HPDE6-E6E7 (cell line): ENCODE data around the gene WNK2.

Experiments used
- DNase-seq: peaks from one replicate; pipeline ENCODE4 v3.0.0; 2011; ENCODE audit warnings: missing footprints; ENCODE audit errors: extremely low spot score

Gene WNK2

GRCh38 chr9:93161786-93162562 lies 22.0 kb upstream of the WNK2 start:
- DNase-seq = no peak

GRCh38 chr9:93164085-93164484 lies 19.9 kb upstream of the WNK2 start:
- no peak for DNase-seq

GRCh38 chr9:93166699-93167098 lies 17.2 kb upstream of the WNK2 start:
- no peak for DNase-seq

DNA sequence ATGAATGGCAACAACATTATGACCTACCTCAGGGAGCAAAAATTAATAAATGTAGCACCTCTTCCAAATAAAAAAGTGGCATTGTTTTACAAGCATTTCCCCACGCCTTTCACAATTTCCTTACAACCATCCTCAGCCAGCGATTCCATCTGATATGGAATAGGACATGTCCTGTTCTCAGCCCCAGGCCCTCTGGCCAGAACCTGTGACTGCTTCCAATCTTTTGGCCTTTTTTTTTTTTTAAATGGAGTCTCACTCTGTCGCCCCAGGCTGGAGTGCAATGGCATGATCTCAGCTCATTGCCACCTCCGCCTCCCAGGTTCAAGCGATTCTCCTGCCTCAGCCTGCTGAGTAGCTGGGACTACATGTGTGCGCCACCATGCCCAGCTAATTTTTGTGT lies 16.8 kb upstream of the WNK2 start:
- no peak for DNase-seq

GRCh38 chr9:93167838-93168237 lies 16.1 kb upstream of the WNK2 start:
- DNase-seq = no peak

DNA sequence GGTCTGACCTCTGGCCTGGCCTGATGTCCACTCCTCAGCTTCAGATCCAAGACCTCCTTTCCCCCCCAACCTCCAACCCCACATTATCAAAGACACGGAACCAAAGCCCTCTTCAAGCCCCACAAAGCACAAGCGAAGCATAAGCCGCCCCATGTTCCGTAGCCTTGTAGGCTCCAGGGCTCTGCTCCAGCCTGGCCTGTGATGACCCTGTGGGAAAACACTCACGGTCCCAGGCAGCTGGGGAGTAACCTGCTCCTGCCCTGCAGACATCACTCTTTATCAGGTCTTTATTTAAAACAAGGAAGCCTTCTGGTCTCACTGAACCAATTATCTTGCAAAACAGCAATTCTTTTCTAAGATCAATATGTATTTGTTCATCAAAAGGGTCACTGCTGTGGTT lies 15.4 kb upstream of the WNK2 start:
- DNase-seq = no peak

DNA sequence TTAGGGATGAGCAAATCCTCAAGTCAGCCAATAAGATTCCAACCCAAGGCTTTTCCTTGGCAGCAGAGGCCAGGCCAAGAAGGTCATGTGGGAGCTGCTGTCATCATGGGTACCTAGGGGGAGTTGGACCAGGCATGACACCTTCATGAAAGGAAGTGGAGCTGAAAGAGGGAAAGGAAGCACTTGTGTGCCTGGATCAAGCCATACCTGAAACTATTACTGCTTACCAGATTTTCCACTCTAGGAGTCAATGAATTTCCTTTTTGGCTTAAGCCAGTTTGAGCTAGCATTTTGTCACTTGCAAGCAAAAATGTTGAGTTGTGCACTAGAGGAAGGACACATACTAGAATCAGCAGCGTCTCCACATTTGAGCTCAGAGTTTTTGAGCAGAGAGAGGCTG lies 14.5 kb upstream of the WNK2 start:
- DNase-seq = no peak

DNA sequence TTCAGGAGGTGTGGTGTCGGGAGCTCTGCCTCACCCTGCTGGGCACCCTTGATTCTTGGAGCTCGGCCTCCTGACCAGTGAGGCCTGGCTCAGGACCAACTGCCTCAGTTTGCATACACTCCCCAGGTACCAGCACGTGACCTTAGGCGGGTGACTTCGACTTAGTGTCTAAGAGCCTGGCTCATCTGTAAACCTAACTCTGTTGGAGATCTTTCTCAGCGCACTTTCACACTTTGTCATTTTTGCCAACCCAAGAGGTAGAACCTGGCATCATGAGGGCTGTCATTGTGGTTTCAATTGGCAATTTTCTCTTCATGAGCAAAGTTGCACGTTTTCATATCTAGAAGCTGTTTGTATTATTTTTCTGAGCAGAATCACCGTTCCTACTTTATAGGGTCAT lies 13.4 kb upstream of the WNK2 start:
- DNase-seq = no peak

- DNase-seq = no peak
These were observed 12.5 kb upstream of the WNK2 start for GRCh38 chr9:93171261-93171990.

GRCh38 chr9:93172666-93173364 lies 11.1 kb upstream of the WNK2 start:
- no peak for DNase-seq

DNA sequence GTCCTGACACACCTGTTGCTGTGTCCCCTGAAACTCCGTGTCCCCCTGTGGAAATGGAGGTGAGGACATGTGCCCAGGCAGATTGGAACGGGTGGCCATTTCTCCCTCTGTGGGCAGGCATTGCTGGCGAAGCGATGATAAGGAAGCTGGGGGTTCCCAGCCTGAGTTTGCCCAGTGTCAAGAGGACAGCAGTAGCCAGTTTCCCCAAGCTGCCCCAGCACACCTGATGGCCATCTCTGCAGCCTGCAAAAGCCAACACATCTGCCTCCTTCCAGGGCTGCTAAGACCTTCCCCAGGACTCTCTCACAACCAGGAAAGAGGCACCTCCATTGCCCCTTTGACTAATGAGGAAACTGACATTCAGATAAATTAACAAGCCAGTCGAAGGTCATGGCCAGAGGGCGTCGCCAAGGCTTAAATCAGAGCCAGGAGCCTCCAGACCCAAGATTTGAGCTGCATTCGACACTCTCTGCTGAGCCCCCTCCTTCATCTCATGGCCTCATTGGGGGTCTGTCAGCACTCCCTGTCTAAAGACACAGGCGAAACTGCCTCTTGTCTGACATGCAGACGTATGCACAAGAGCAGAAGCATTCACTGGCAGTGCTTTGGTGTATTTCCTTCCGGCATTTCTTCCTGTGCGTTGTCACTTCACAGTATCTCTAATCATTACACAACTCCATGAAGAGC lies 10.4 kb upstream of the WNK2 start:
- DNase-seq = no peak

GRCh38 chr9:93174976-93175375 lies 9.0 kb upstream of the WNK2 start:
- no peak for DNase-seq

DNA sequence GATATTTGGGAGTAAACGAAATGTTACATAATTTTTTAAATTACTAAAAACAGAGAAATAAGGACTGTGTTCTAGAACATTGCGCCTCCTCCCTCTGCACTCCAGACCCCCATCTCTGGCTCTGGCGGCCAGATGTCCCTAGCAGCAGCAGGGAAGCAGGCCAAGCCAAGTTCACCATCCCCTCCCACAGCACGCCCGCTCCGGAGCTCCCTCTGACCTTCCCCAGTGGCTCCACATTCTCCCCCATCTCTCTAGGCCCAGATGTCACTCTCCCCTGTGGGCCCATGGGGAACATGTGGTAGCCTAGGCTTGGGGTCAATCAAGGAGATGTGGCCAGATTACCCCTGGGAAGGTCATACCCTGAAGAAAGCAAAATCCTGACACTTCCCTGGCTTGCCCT lies 6.3 kb upstream of the WNK2 start:
- DNase-seq = no peak

DNA sequence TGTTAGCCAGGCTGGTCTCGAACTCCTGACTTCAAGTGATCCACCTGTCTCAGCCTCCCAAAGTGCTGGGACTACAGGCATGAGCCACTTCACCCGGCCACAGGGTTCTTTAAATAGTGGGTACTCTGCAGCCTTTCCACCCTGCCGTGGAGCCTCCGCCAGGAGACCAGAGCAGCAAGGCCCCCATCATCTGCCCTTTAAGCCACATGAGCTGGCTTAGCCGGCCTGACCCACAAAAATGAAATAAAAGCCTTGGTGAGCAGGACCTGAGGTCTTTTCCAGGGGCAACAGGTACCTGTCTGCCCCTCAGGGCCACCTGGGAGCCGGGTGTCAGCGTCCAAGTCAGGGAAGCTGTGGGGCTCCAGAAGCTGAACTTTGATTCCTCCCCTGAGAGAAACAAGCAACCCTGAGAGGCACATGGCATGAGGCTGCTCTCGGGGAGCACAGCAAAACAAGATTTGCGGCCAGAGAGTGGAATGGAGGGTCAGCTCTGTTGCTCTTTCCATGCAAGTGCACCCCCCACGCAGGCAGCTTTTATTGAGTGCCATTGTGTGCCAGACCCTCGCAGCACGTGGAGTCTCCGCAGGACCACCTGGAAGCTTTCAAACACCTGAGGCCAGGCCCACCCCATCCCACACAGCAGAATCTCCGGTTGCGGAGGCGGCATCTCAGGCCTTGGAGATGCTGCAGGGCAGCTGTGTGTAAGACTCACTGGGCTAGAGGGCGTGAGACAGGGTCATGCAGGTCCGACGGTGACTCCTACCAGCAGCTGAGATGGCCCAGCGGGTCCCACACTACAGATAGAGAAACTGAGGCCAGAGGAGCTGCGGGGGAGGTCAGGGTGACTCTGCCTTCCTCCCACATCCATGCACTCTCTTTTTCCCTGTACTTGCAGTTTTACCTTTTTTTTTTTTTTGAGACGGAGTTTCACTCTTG lies 4.8 kb upstream of the WNK2 start:
- no peak for DNase-seq

DNA sequence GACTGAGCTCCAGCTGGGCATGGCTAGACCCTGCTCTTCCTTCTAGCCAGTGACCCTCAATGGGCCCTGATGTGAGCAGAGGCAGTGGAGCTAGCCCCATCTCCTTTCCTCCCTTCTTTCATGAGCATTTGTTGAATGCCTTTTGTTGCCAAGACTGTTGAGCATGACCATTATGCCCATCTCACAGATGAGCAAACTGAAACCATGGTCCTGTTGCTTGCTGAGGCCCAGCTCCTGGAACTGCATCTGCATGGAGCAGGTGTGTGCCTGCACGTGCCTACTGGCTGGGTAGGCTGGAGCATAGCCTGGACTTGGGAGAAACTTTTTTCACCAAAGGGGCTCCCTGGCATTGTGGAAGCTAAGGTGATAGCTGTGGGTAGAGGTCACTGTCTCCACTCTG lies 3.0 kb upstream of the WNK2 start:
- no peak for DNase-seq

DNA sequence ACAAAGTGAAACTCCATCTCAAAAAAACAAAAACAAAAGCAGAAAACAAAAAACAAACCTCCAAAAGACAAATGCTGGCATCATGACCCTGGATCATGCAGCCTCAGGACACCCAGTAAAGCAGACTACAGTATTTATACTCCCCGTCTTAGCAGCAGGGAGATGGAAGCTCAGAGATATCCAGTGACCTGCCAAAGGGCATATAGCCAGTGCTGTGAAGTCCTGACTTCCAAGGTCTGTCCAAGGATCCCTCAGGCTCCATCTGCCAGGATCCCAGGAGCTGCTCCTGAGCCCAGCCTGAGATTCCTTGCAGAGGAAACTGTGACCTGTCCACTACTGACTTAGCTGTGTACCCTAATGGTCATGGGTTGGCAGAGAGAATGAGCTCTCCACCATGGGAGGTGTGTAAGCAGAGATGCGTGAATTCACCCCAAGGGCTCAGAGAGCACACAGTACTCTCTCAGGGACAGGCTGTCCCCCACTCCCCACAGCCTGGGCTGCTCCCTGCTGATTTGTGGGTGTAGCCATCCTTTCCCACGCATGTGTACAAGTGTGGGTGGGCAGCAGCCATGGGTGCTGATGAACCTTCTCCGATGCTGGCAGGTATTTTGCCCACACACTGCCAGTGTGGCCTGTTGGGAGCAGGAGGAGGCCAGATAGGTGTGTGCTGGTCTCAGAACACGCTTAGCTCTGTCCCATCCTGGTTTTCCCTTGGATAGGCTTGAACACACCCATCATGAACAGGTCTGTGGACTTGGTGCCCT lies 2.1 kb upstream of the WNK2 start:
- DNase-seq = no peak

DNA sequence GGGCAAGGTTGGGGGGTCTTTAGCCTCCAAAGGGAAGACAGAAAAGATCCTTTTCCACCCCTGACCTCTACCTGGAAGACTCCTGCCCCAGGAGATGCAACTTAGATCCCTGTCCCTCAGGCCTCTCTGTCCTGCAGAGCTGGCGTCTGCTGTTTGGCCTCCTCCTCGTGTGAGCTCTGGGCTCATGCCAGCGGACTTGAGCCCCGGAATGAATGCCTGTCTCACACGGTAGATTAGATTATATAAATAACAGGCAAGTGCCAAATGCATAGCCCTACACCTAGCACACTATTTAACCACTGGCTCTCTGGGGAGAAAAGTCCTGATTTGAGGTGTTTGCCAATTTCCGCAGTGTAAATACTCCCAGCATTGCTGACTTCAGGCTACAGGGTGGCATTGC lies 1.4 kb upstream of the WNK2 start:
- no peak for DNase-seq

GRCh38 chr9:93183131-93183662 lies 742 bp upstream of the WNK2 start:
- no peak for DNase-seq

- DNase-seq = peak; percentile 29
These were observed 710 bp downstream of the WNK2 start for GRCh38 chr9:93184432-93185265.
